BE2C (cell line): ENCODE measurements around the gene SSNA1.

Experiments
- DNase-seq: peaks from one replicate; pipeline ENCODE4 v3.0.0-alpha.2; 2020
- H3K27me3 ChIP-seq: fragments of 250-450 bp; sonication (Bioruptor Pico); 2 replicates; pipeline ENCODE4 v1.5.1; 2020; ENCODE audit warnings: mild to moderate bottlenecking
- H3K36me3 ChIP-seq: fragments of 250-450 bp; sonication (Bioruptor Pico); 2 replicates; pipeline ENCODE4 v1.5.1; 2020; ENCODE audit warnings: mild to moderate bottlenecking
- H3K4me1 ChIP-seq: fragments of 250-450 bp; sonication (Bioruptor Pico); 2 replicates; pipeline ENCODE4 v1.5.1; 2020
- H3K4me3 ChIP-seq: 2 replicates; pipeline ENCODE4 v1.5.1; 2011; ENCODE audit warnings: low read depth, low read length
- H3K9me3 ChIP-seq: fragments of 250-450 bp; sonication (Bioruptor Pico); 2 replicates; pipeline ENCODE4 v1.5.1; 2020
- CTCF ChIP-seq: IDR thresholded peaks from 2 replicates; pipeline ENCODE4 v1.5.1; 2012; ENCODE audit warnings: mild to moderate bottlenecking, low read depth, low read length

Gene SSNA1

GRCh38 chr9:137147793-137148160 is 40.7 kb upstream of the SSNA1 start:
- H3K4me3 ChIP-seq = no peak overlapping the region
- peaks cover 9% of the 10 kb centered on the region for H3K4me1 ChIP-seq
- no peaks in the 10 kb centered on the region for H3K36me3 ChIP-seq
- H3K9me3 ChIP-seq = no peaks in the 10 kb centered on the region
- H3K27me3 ChIP-seq = no peaks in the 10 kb centered on the region
- no peak for DNase-seq
- no peak for TF ChIP-seq CTCF

- Histone ChIP-seq H3K4me1 (peaks cover 9% of the 10 kb centered on the region), H3K36me3 (no peaks in the 10 kb centered on the region), H3K9me3 (no peaks in the 10 kb centered on the region), H3K27me3 (no peaks in the 10 kb centered on the region), H3K4me3 (no peak overlapping the region)
- no peak for DNase-seq
- no peak for TF ChIP-seq CTCF
Observed at GRCh38 chr9:137148242-137148641, 40.2 kb upstream of the SSNA1 start.

- H3K4me1 ChIP-seq = peaks cover 9% of the 10 kb centered on the region
- no peaks in the 10 kb centered on the region for H3K36me3 ChIP-seq
- no peak for TF ChIP-seq CTCF
Observed at GRCh38 chr9:137148661-137149060, 39.8 kb upstream of the SSNA1 start.

GRCh38 chr9:137149363-137149762 is 39.1 kb upstream of the SSNA1 start:
- peaks cover 9% of the 10 kb centered on the region for H3K4me1 ChIP-seq
- DNase-seq = peak; percentile 8
- no peaks in the 10 kb centered on the region for H3K36me3 ChIP-seq
- no peak overlapping the region for H3K4me3 ChIP-seq
- no peak for TF ChIP-seq CTCF
- no peaks in the 10 kb centered on the region for H3K27me3 ChIP-seq
- H3K9me3 ChIP-seq = no peaks in the 10 kb centered on the region

More at GRCh38 chr9:137148661-137149060, 39.8 kb upstream of the SSNA1 start:
- Histone ChIP-seq H3K4me3 (no peak overlapping the region), H3K27me3 (no peaks in the 10 kb centered on the region), H3K9me3 (no peaks in the 10 kb centered on the region)
- peak; percentile 11 for DNase-seq

- no peak for TF ChIP-seq CTCF
- Histone ChIP-seq H3K36me3 (no peaks in the 10 kb centered on the region), H3K4me3 (peak overlapping the region; percentile 6; the same call in 1 of the 2 replicates), H3K27me3 (no peaks in the 10 kb centered on the region), H3K4me1 (peaks cover 9% of the 10 kb centered on the region), H3K9me3 (no peaks in the 10 kb centered on the region)
- DNase-seq = peak; percentile 98
Observed at GRCh38 chr9:137149942-137150616, 38.4 kb upstream of the SSNA1 start.

- Histone ChIP-seq H3K36me3 (no peaks in the 10 kb centered on the region), H3K4me1 (peaks cover 9% of the 10 kb centered on the region), H3K27me3 (no peaks in the 10 kb centered on the region), H3K9me3 (no peaks in the 10 kb centered on the region), H3K4me3 (no peak overlapping the region)
- DNase-seq = peak; percentile 98
- no peak for TF ChIP-seq CTCF
Observed at GRCh38 chr9:137150617-137151457, 37.6 kb upstream of the SSNA1 start.
